HepG2 (cell line): ENCODE data around the gene ASTN1.

Experiments
- EZH2 ChIP-seq: conservative IDR thresholded peaks from 2 replicates; pipeline ENCODE4 v1.6.1; 2012; ENCODE audit warnings: mild to moderate bottlenecking, low read depth, low read length, moderate library complexity
- HDAC1 ChIP-seq: sonication (generic); formaldehyde crosslinking; IDR thresholded peaks from 2 replicates; pipeline ENCODE4 v1.5.1; 2020; ENCODE audit warnings: mild to moderate bottlenecking, missing genetic modification reagents
- PCBP1 ChIP-seq: fragments of 200-400 bp; formaldehyde crosslinking; IDR thresholded peaks from 2 replicates; pipeline ENCODE4 v1.6.1; 2017; ENCODE audit warnings: mild to moderate bottlenecking, low read depth, low read length, borderline replicate concordance
- POLR2A ChIP-seq, 2 experiments: IDR thresholded peaks; 2 replicates each; pipeline ENCODE4 v1.6.1; 2011; ENCODE audit warnings: low read depth in 2 of 2, low read length in 2 of 2, mild to moderate bottlenecking in 1 of 2, moderate library complexity in 1 of 2; ENCODE audit not compliant: insufficient read depth in 1 of 2
- POLR2AphosphoS5 ChIP-seq: IDR thresholded peaks from 2 replicates; pipeline ENCODE4 v1.6.1; 2012; ENCODE audit warnings: low read depth, low read length
- RAD21 ChIP-seq: fragments of 450-650 bp; formaldehyde crosslinking; IDR thresholded peaks from 2 replicates; pipeline ENCODE4 v1.5.0; 2020; ENCODE audit warnings: mild to moderate bottlenecking
- SETDB1 ChIP-seq: sonication (generic); formaldehyde crosslinking; IDR thresholded peaks from 2 replicates; pipeline ENCODE4 v1.5.1; 2020; ENCODE audit warnings: missing genetic modification reagents, mild to moderate bottlenecking, borderline replicate concordance
- SOX6 ChIP-seq, 2 experiments: fragments of 450-650 bp in 1 of 2; sonication (generic) in 1 of 2; formaldehyde crosslinking in 1 of 2; IDR thresholded peaks; 2 replicates each; pipeline versions ENCODE4 v1.4.0 to v1.6.1; 2017 to 2020; ENCODE audit warnings: antibody characterized with exemption in 1 of 2, mild to moderate bottlenecking in 1 of 2, missing genetic modification reagents in 1 of 2
- ZNF34 ChIP-seq: sonication (generic); formaldehyde crosslinking; IDR thresholded peaks from 2 replicates; pipeline ENCODE4 v1.4.0; 2020; ENCODE audit warnings: mild to moderate bottlenecking, missing genetic modification reagents, borderline replicate concordance
- ZNF556 ChIP-seq: sonication (generic); formaldehyde crosslinking; IDR thresholded peaks from 2 replicates; pipeline ENCODE4 v1.4.0; 2020; ENCODE audit warnings: mild to moderate bottlenecking, missing genetic modification reagents, borderline replicate concordance
- TF ChIP-seq, protein P1 (sequence below), 2 experiments: sonication (generic) in 1 of 2; formaldehyde crosslinking in 1 of 2; IDR thresholded peaks; 2 replicates each; pipeline versions ENCODE4 v1.5.1 to v1.6.1; 2011 to 2020; ENCODE audit warnings: borderline replicate concordance in 1 of 2, low read depth in 1 of 2, low read length in 1 of 2, mild to moderate bottlenecking in 1 of 2, missing genetic modification reagents in 1 of 2, moderate library complexity in 1 of 2
- TF ChIP-seq, protein P2 (sequence below): sonication (generic); formaldehyde crosslinking; IDR thresholded peaks from 2 replicates; pipeline ENCODE4 v1.5.0; 2020; ENCODE audit warnings: mild to moderate bottlenecking, missing genetic modification reagents, moderate library complexity

DNA sequence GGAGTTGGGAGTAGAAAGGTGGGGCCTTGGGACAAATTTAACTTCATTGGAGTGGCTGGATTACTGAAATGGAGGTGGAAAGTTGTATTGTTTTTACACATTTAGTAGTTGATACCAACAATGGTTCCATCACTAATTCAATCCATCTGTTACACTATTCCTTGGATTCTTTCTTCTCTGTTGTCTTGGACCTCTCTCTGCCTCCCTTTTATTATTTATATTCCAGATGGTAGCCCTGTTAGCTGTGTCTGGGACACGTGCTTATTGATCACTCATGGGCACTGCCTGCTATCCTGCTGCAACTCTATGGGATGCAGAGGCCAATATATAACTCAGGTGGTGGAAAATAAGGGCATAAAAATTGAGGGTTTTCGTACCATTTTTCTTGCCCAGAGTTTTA is 355.2 kb downstream of the ASTN1 start:
- no peak for TF ChIP-seq SETDB1
- TF ChIP-seq, protein P1, sequence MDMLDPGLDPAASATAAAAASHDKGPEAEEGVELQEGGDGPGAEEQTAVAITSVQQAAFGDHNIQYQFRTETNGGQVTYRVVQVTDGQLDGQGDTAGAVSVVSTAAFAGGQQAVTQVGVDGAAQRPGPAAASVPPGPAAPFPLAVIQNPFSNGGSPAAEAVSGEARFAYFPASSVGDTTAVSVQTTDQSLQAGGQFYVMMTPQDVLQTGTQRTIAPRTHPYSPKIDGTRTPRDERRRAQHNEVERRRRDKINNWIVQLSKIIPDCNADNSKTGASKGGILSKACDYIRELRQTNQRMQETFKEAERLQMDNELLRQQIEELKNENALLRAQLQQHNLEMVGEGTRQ (IDR thresholded peaks at IDR 0.05; ENCODE audit: low read depth, low read length), result no peak
- TF ChIP-seq, protein P1 (CRISPR knock-in tag; IDR thresholded peaks at IDR 0.05; ENCODE audit: borderline replicate concordance), result no peak
- TF ChIP-seq POLR2AphosphoS5, result no peak
- no peak for TF ChIP-seq SOX6 (IDR thresholded peaks at IDR 0.05)
- TF ChIP-seq SOX6 (CRISPR knock-in tag; IDR thresholded peaks at IDR 0.05), result no peak
- TF ChIP-seq POLR2A (IDR thresholded peaks at IDR 0.05; ENCODE audit: insufficient read depth in 1 of 2, low read depth in 2 of 2, low read length in 2 of 2), result no peak
- TF ChIP-seq ZNF556 (CRISPR knock-in tag), result no peak
- TF ChIP-seq, protein P2, sequence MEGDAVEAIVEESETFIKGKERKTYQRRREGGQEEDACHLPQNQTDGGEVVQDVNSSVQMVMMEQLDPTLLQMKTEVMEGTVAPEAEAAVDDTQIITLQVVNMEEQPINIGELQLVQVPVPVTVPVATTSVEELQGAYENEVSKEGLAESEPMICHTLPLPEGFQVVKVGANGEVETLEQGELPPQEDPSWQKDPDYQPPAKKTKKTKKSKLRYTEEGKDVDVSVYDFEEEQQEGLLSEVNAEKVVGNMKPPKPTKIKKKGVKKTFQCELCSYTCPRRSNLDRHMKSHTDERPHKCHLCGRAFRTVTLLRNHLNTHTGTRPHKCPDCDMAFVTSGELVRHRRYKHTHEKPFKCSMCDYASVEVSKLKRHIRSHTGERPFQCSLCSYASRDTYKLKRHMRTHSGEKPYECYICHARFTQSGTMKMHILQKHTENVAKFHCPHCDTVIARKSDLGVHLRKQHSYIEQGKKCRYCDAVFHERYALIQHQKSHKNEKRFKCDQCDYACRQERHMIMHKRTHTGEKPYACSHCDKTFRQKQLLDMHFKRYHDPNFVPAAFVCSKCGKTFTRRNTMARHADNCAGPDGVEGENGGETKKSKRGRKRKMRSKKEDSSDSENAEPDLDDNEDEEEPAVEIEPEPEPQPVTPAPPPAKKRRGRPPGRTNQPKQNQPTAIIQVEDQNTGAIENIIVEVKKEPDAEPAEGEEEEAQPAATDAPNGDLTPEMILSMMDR (CRISPR knock-in tag), result no peak
- TF ChIP-seq PCBP1, result no peak
- TF ChIP-seq EZH2, result no peak
- TF ChIP-seq RAD21 (CRISPR knock-in tag), result no peak
- TF ChIP-seq ZNF34 (CRISPR knock-in tag), result no peak
- TF ChIP-seq HDAC1, result no peak
